B cell (primary cell): ENCODE data around the gene PSMA6. TPM values are rescaled to one million over a fixed set of nuclear protein-coding genes. Genes with fewer than 3 reads are reported as not detected.

Experiments
- ATAC-seq: fragments of 200-7000 bp; cut with Tn5 transposase; one replicate; pipeline ENCODE4 v1.10.0; 2021; ENCODE audit warnings: low read depth, mild to moderate bottlenecking, moderate number of reproducible peaks, moderate library complexity
- CTCF ChIA-PET: fragments of 350-600 bp; sonication (Branson Sonifier 250); formaldehyde crosslinking; loops from one replicate; lab custom pipeline; 2021; ENCODE audit warnings: antibody characterized with exemption, inconsistent platforms; lab: Charles Lee
- POLR2A ChIA-PET: fragments of 350-600 bp; sonication (Branson Sonifier 250); formaldehyde crosslinking; loops from one replicate; lab custom pipeline; 2021; ENCODE audit warnings: antibody characterized with exemption; lab: Charles Lee
- DNase-seq: peaks from one replicate; pipeline ENCODE4 v3.0.0; 2013
- H2AFZ ChIP-seq: 2 replicates; pipeline ENCODE4 v1.6.1; 2012; ENCODE audit warnings: mild to moderate bottlenecking, low read depth, low read length; ENCODE audit not compliant: insufficient read depth, poor library complexity, severe bottlenecking
- H3K27ac ChIP-seq, 2 donors: 1 replicate in 1 of 2; 2 replicates in 1 of 2; pipeline ENCODE4 v1.5.1; 2012 to 2013; ENCODE audit warnings: low read length in 2 of 2, mild to moderate bottlenecking in 2 of 2, moderate library complexity in 1 of 2
- H3K27me3 ChIP-seq, 4 experiments: fragments of 200-600 bp in 1 of 4; sonication (generic) in 1 of 4; replicated peaks in 1 of 4; 1 replicate in 2 of 4; 2 replicates in 2 of 4; pipeline versions ENCODE4 v1.6.1 to v1.7.0; 2013 to 2016; ENCODE audit warnings: low read length in 3 of 4, mild to moderate bottlenecking in 2 of 4, mixed read lengths in 1 of 4, moderate library complexity in 1 of 4; ENCODE audit not compliant: insufficient read depth in 4 of 4, control insufficient read depth in 3 of 4; ENCODE audit errors: control extremely low read depth in 1 of 4
- H3K36me3 ChIP-seq, 2 experiments: replicated peaks in 1 of 2; 1 replicate in 1 of 2; 2 replicates in 1 of 2; pipeline versions ENCODE4 v1.6.1 to v1.7.1; 2013; ENCODE audit warnings: low read length in 1 of 2; ENCODE audit not compliant: insufficient read depth in 2 of 2, control insufficient read depth in 1 of 2; ENCODE audit errors: control extremely low read depth in 1 of 2, extremely low read depth in 1 of 2
- H3K4me1 ChIP-seq, 2 donors: fragments of 200-600 bp in 1 of 2; sonication (generic) in 1 of 2; 1 replicate in 1 of 2; 2 replicates in 1 of 2; pipeline versions ENCODE4 v1.5.1 to v1.6.1; 2013 to 2017; ENCODE audit warnings: low read length in 2 of 2; ENCODE audit not compliant: control insufficient read depth in 2 of 2, insufficient read depth in 2 of 2
- H3K4me2 ChIP-seq: replicated peaks from 2 replicates; pipeline ENCODE3; 2012; ENCODE audit warnings: mild to moderate bottlenecking, low read depth, low read length; ENCODE audit not compliant: poor library complexity, severe bottlenecking
- H3K4me3 ChIP-seq, 5 experiments: fragments of 200-600 bp in 1 of 5; sonication (generic) in 1 of 5; 1 replicate in 3 of 5; 2 replicates in 2 of 5; pipeline versions ENCODE4 v1.5.1 to v1.7.0; 2011 to 2016; ENCODE audit warnings: low read length in 4 of 5, mild to moderate bottlenecking in 4 of 5, low read depth in 2 of 5, control low read depth in 1 of 5, moderate library complexity in 1 of 5; ENCODE audit not compliant: insufficient read depth in 1 of 5; ENCODE audit errors: control extremely low read depth in 1 of 5, extremely low read depth in 1 of 5
- H3K79me2 ChIP-seq: fragments of 200-600 bp; sonication (generic); one replicate; pipeline ENCODE4 v1.6.0; 2016; ENCODE audit warnings: low read length; ENCODE audit not compliant: control insufficient read depth, insufficient read depth
- H3K9ac ChIP-seq: fragments of 200-600 bp; sonication (generic); 2 replicates; pipeline ENCODE4 v1.6.1; 2017; ENCODE audit warnings: mild to moderate bottlenecking, low read length, moderate library complexity
- H3K9me3 ChIP-seq, 3 donors: one replicate each; pipeline versions ENCODE4 v1.6.1 to v1.7.1; 2013; ENCODE audit warnings: low read length in 2 of 3; ENCODE audit not compliant: control insufficient read depth in 2 of 3, insufficient read depth in 1 of 3; ENCODE audit errors: control extremely low read depth in 1 of 3
- H4K20me1 ChIP-seq: 2 replicates; pipeline ENCODE4 v1.6.0; 2012; ENCODE audit warnings: mild to moderate bottlenecking, low read length; ENCODE audit not compliant: insufficient read depth, control insufficient read depth, poor library complexity, severe bottlenecking
- H3K27ac Mint-ChIP-seq: one replicate; pipeline ENCODE4 v1.8.0; 2021; ENCODE audit warnings: mixed read lengths
- H3K27me3 Mint-ChIP-seq: one replicate; pipeline ENCODE4 v1.8.0; 2021; ENCODE audit warnings: mixed read lengths
- H3K4me1 Mint-ChIP-seq: one replicate; pipeline ENCODE4 v1.8.0; 2021; ENCODE audit warnings: mixed read lengths
- H3K4me3 Mint-ChIP-seq: one replicate; pipeline ENCODE4 v1.8.0; 2021; ENCODE audit warnings: mixed read lengths
- H3K9me3 Mint-ChIP-seq: one replicate; pipeline ENCODE4 v1.8.0; 2022; ENCODE audit warnings: mixed read lengths; ENCODE audit not compliant: insufficient read depth
- CTCF ChIP-seq: fragments of 200-600 bp; IDR thresholded peaks from one replicate; pipeline ENCODE4 v1.8.0; 2022; ENCODE audit warnings: antibody characterized with exemption, mild to moderate bottlenecking
- EZH2 ChIP-seq: IDR thresholded peaks from 2 replicates; pipeline ENCODE4 v1.6.1; 2012; ENCODE audit warnings: borderline replicate concordance, low read depth, mild to moderate bottlenecking, moderate library complexity, low read length; ENCODE audit not compliant: insufficient read depth, poor library complexity, severe bottlenecking
- WGBS: methylation state at CpG from one replicate; pipeline ENCODE4 v1.1.5; 2013; ENCODE audit warnings: missing lambda C conversion rate; ENCODE audit not compliant: insufficient coverage; 5-methylcytosine and 5-hydroxymethylcytosine counted together
- intact Hi-C: fragments of 100-400 bp; cut with micrococcal nuclease; formaldehyde crosslinking; loops from one replicate; pipeline ENCODE4 v1.10.0; 2022
- polyA plus RNA-seq: library from polyadenylated mRNA; depleted of rRNA; stranded (reverse); fragments of >200 nt; gene quantifications from 2 replicates; pipeline ENCODE4 v1.2.3, GENCODE V29; 2012
- total RNA-seq, 2 donors: library from RNA; stranded (reverse); fragments of 120-200 nt in 1 of 2; gene quantifications; 1 replicate in 1 of 2; 2 replicates in 1 of 2; pipeline versions ENCODE4 v1.2.3 to v1.2.4, GENCODE V29; 2013 to 2022

The PSMA6 gene
- total and polyA plus RNA-seq, 2 donors (not counting 1 experiment from before 2014, with no cell fraction given) = 47.0 to 70.6 TPM

DNA sequence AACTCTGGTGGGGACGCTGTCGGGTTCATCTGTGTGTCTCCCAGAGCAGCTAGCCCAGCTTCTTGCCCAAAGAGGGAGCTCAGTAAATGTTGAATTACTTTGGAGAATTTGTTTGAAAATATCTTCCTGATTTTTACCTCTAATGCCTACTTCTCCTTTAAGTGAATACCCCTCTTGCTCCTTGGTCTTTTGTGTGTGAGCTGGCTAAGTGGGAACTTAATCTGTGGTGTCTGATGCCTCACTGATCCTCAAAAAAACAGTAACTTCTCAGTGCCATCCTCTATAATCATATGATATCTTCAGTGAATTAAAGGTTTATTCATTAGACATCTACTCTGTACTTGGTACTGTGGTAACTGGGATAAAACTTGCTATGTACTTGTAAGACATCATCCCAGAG is 7.7 kb upstream of the PSMA6 start:
- intact Hi-C loops = no loop called here
- H3K36me3 ChIP-seq = peaks cover 0 to 1% of the 10 kb centered on the region in 2 experiments
- no peaks in the 10 kb centered on the region for H3K9me3 Mint-ChIP-seq
- ChIA-PET POLR2A (interaction anchor here (0.6 to 1.7 kb wide), 2 partner anchors 121 to 825 kb away, joined by 3 to 5 read pairs; partner anchors contain the start of gene NFKBIA), CTCF (interaction anchor here (1.0 to 2.0 kb wide), 4 partner anchors 8 to 144 kb away, joined by 3 to 6 read pairs (median 6); partner anchors contain the start of gene PSMA6)
- WGBS = no CpG with 5 or more reads among the region's 2 CpGs
- H3K79me2 ChIP-seq = no peaks in the 10 kb centered on the region
- H3K4me1 Mint-ChIP-seq = peaks cover 39% of the 10 kb centered on the region
- ATAC-seq = no peak
- H3K4me2 ChIP-seq = peak overlapping the region; percentile 64
- H3K27ac ChIP-seq = no peak overlapping the region
- H3K27ac Mint-ChIP-seq = peak overlapping the region; percentile 72
- no peaks in the 10 kb centered on the region for H3K9me3 ChIP-seq
- no peaks in the 10 kb centered on the region for H3K27me3 ChIP-seq
- peaks cover 38% of the 10 kb centered on the region in 2 donors for H3K4me1 ChIP-seq
- H3K9ac ChIP-seq = no peak overlapping the region
- H3K4me3 ChIP-seq = no peak overlapping the region
- no peak overlapping the region for H2AFZ ChIP-seq
- no peak for DNase-seq
- TF ChIP-seq CTCF (no peak), EZH2 (no peak)
- no peaks in the 10 kb centered on the region for H4K20me1 ChIP-seq
- no peak overlapping the region for H3K4me3 Mint-ChIP-seq
- peaks cover 6% of the 10 kb centered on the region for H3K27me3 Mint-ChIP-seq

DNA sequence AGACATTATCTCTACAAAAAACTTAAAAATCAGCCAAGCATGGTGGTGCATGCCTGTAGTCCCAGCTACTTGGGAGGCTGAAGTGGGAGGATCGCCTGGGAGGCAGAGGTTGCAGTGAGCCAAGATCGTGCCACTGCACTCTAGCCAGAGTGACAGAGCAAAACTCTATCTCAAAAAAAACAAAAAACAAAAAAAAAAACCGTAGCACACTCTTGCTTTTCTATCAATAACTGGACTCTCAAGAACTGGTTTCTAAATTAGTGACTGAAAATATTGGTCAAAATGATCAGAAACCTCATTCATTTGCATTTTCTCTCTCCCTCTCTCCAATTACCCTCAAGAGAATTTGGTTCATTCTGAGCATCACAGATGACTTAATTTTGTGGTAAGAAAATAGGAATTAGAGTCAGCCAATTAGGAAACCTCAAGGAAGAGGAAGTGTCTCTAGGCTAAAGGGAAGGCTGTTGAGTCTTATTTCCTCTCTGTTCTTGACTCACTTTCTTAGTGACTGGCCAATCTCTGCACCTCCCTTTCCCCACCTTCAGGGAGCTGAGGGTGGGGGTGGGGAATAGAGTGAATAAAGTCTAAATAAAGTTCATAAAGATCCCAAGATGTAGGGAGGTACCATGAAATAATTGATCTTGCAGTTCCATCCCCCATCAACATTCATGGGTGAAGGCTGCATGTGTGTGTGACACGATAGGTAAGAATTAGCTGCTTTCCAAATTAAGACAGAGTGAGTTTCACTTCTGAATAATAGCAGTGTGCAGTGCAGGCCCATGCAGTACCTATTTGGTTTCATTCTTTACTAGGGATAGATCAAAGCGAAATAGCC is 6.8 kb upstream of the PSMA6 start:
- no peaks in the 10 kb centered on the region for H3K27me3 ChIP-seq
- peak overlapping the region; percentile 72 for H3K27ac Mint-ChIP-seq
- peak overlapping the region; percentile 64 for H3K4me2 ChIP-seq
- intact Hi-C loops = loop anchor here (1.0 to 5.0 kb wide), 3 partner anchors 45 to 119 kb away; partner anchors contain the start of gene NFKBIA
- H4K20me1 ChIP-seq = no peaks in the 10 kb centered on the region
- TF ChIP-seq EZH2 (no peak), CTCF (no peak)
- H3K27ac ChIP-seq = peak overlapping the region; percentile 70 to 71
- H3K4me1 Mint-ChIP-seq = peaks cover 39% of the 10 kb centered on the region
- peaks cover 5% of the 10 kb centered on the region for H3K27me3 Mint-ChIP-seq
- H3K4me1 ChIP-seq = peaks cover 38% of the 10 kb centered on the region in 2 donors
- WGBS = no CpG with 5 or more reads among the region's 5 CpGs
- peak; percentile 82 for DNase-seq
- ATAC-seq = peak; percentile 83
- no peaks in the 10 kb centered on the region for H3K9me3 Mint-ChIP-seq
- H2AFZ ChIP-seq = peak overlapping the region; percentile 14
- H3K79me2 ChIP-seq = peaks cover 7% of the 10 kb centered on the region
- H3K9ac ChIP-seq = peak overlapping the region; percentile 38
- peak overlapping the region; percentile 10 to 41 (median 39) for H3K4me3 ChIP-seq
- peak overlapping the region; percentile 61 for H3K4me3 Mint-ChIP-seq
- ChIA-PET POLR2A (interaction anchor here (1.5 to 2.4 kb wide), 2 partner anchors 14 to 119 kb away, joined by 10 to 16 read pairs; partner anchors contain the start of gene NFKBIA), CTCF (interaction anchor here (1.0 to 1.4 kb wide), 2 partner anchors 126 to 145 kb away, joined by 3 to 5 read pairs; no protein-coding TSS in a partner anchor)
- peaks cover 0 to 1% of the 10 kb centered on the region in 2 experiments for H3K36me3 ChIP-seq
- H3K9me3 ChIP-seq = no peaks in the 10 kb centered on the region
